ENCODE measurements around the gene GAN. TPM values are rescaled to one million over a fixed set of nuclear protein-coding genes. Genes with fewer than 3 reads are reported as not detected.
A peak's percentile ranks its signal among the peaks of the same experiment; 100 is the strongest.
"Not testable (repeated sequence)": the region's sequence is repeated elsewhere in the genome, so short reads cannot be mapped to it uniquely, and the experiment has no call there.

Gene GAN
- total and polyA plus RNA-seq, 4 donors: 9.8 to 39.2 (median 14.8) TPM

DNA sequence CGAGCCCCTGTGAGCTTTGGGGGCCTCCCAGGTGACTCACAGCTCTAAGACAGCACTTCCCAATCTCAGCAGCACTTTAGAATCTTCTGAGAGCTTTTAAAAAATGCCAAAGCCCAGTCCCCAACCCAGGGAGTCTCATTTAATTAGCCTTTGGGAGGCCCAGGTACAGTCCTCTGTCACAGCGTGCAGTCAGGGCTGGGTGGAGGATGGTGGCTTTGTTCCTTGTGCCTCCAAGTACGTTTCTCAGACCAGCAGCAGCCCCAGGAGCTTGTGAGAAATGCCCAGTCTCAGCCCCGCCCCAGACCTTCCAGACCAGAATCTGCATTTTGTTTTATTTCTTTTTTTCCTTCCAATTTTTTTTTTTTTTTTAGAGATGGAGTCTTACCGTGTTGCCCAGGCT, 102.4 kb downstream of the GAN start:
- Histone ChIP-seq H3K9me3 (ENCODE audit: control insufficient read depth, insufficient read depth, low read length) (no peaks in the 10 kb centered on the region), H3K27me3 (ENCODE audit: control insufficient read depth, insufficient read depth, low read length) (no peaks in the 10 kb centered on the region), H3K36me3 (ENCODE audit: control insufficient read depth, insufficient read depth, low read length) (no peaks in the 10 kb centered on the region), H3K4me1 (ENCODE audit: control insufficient read depth, insufficient read depth, low read length) (peaks cover 18% of the 10 kb centered on the region), H3K27ac (ENCODE audit: low read depth, low read length) (no peak overlapping the region), H3K4me3 (ENCODE audit: low read depth, low read length) (no peak overlapping the region)
- WGBS (ENCODE audit: insufficient coverage): 98% methylated on average over 4 of the region's 5 CpGs
- DNase-seq (ENCODE audit: low read depth in 4 of 6, low spot score in 6 of 6): no peak

DNA sequence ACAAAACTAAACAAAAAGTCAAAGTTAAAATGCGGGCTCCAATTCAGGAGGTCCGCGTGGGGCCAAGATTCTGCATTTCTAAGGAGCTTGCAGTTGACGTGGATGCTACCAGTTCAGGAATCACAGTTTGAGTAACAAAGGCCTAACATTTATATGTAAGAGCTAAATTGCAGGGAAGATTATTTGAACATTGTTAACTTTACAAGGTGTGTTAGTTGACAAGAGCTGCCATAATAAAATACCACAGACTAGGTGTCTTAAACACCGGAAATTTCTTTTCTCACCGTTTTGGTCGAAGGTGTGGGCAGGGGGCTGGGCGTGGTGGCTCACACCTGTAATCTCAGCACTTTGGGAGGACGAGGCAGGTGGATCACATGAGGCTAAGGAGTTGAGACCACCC, 105.0 kb downstream of the GAN start:
- Histone ChIP-seq H3K27me3 (ENCODE audit: control insufficient read depth, insufficient read depth, low read length) (no peaks in the 10 kb centered on the region), H3K9me3 (ENCODE audit: control insufficient read depth, insufficient read depth, low read length) (no peaks in the 10 kb centered on the region), H3K4me1 (ENCODE audit: control insufficient read depth, insufficient read depth, low read length) (peaks cover 13% of the 10 kb centered on the region), H3K27ac (ENCODE audit: low read depth, low read length) (no peak overlapping the region), H3K36me3 (ENCODE audit: control insufficient read depth, insufficient read depth, low read length) (no peaks in the 10 kb centered on the region), H3K4me3 (ENCODE audit: low read depth, low read length) (no peak overlapping the region)
- no peak for DNase-seq (ENCODE audit: low read depth in 4 of 6, low spot score in 6 of 6)
- WGBS (ENCODE audit: insufficient coverage): 95% methylated on average over 4 of the region's 9 CpGs

DNA sequence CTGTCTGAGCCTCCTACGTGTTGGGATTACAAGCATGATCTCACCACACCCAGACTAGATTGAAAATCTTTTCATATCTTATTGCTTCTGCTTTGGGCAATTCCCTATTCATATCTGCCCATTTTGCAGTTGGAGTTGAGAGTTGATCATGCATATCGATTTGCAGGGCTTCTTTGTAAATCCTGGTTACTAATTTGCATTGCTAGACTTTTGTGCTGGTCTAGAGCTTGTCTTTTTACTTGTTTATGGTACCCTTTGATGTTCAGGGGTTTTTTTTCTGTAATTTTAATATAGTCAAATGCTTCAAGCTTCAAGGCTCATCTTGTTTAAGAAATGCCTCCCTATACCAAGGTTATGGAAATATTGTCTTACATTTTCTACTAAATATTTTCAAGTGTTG, 106.4 kb downstream of the GAN start:
- Histone ChIP-seq H3K4me3 (ENCODE audit: low read depth, low read length) (no peak overlapping the region), H3K27me3 (ENCODE audit: control insufficient read depth, insufficient read depth, low read length) (no peaks in the 10 kb centered on the region), H3K4me1 (ENCODE audit: control insufficient read depth, insufficient read depth, low read length) (peaks cover 6% of the 10 kb centered on the region), H3K27ac (ENCODE audit: low read depth, low read length) (no peak overlapping the region), H3K9me3 (ENCODE audit: control insufficient read depth, insufficient read depth, low read length) (no peaks in the 10 kb centered on the region), H3K36me3 (ENCODE audit: control insufficient read depth, insufficient read depth, low read length) (no peaks in the 10 kb centered on the region)
- WGBS (ENCODE audit: insufficient coverage): 100% methylated on average over 1 of the region's 2 CpGs
- DNase-seq (ENCODE audit: low read depth in 4 of 6, low spot score in 6 of 6): no peak

DNA sequence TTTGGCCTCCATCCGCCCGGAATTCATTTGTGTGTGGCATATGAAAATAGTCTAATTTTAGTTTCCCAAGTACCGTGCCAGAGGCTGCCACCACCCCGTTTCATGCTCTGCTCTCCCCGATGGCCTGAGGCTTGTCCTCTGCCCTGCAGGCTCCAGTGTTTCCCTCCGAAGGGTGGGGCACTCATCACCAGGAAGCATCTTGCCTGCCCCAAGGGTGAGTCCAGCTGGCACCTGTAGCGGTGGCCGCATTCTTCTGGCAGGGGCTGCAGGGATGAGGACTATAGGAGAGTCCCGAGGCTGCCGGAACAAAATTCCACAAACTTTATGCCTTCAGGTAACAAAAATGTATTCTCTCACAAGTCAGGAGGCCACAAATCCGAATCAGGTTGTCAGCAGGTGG, 106.8 kb downstream of the GAN start:
- Histone ChIP-seq H3K27me3 (ENCODE audit: control insufficient read depth, insufficient read depth, low read length) (no peaks in the 10 kb centered on the region), H3K27ac (ENCODE audit: low read depth, low read length) (no peak overlapping the region), H3K9me3 (ENCODE audit: control insufficient read depth, insufficient read depth, low read length) (no peaks in the 10 kb centered on the region), H3K36me3 (ENCODE audit: control insufficient read depth, insufficient read depth, low read length) (no peaks in the 10 kb centered on the region), H3K4me1 (ENCODE audit: control insufficient read depth, insufficient read depth, low read length) (peaks cover 5% of the 10 kb centered on the region), H3K4me3 (ENCODE audit: low read depth, low read length) (no peak overlapping the region)
- 100% methylated on average over 3 of the region's 11 CpGs for WGBS (ENCODE audit: insufficient coverage)
- no peak for DNase-seq (ENCODE audit: low read depth in 4 of 6, low spot score in 6 of 6)

DNA sequence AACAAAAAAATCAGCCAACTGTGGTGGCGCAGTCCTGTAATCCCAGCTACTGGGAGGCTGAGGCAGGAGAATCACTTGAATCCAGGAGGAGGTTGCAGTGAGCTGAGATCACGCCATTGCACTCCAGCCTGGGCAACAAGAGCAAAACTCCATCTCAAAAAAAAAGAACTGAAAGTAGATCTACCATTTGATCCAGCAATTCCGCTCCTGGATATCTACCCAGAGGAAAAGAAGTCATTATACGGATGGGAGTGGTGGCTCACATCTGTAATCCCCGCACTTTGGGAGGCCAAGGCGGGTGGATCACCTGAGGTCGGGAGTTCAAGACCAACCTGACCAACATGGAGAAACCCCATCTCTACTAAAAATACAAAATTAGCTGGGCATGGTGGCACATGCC, 107.4 kb downstream of the GAN start:
- not testable (repeated sequence) for H3K4me1 ChIP-seq (ENCODE audit: control insufficient read depth, insufficient read depth, low read length); DNase-seq (ENCODE audit: low read depth in 4 of 6, low spot score in 6 of 6); H3K9me3 ChIP-seq (ENCODE audit: control insufficient read depth, insufficient read depth, low read length); H3K36me3 ChIP-seq (ENCODE audit: control insufficient read depth, insufficient read depth, low read length); H3K27me3 ChIP-seq (ENCODE audit: control insufficient read depth, insufficient read depth, low read length); H3K4me3 ChIP-seq (ENCODE audit: low read depth, low read length); H3K27ac ChIP-seq (ENCODE audit: low read depth, low read length)
- 100% methylated on average over 1 of the region's 7 CpGs for WGBS (ENCODE audit: insufficient coverage)

DNA sequence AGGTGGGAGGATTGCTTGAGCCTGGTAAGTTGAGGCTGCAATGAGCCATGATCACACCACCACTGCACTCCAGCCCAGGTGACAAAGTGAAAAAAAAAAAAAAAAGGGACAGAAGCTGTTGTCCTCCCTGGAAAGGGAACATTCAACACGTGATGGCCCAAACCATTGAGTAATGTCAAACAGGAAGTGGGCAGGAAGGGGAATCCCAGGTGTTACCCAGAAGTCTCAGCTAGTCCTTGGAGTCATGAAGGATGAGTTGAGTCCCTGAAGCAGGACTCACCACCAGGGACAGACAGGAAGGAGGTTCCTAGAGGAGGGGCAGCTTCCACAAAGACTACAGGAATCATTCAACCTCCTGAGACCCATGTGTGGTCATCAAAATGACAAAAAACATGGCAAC, 110.0 kb downstream of the GAN start:
- Histone ChIP-seq H3K27ac (ENCODE audit: low read depth, low read length) (no peak overlapping the region), H3K4me3 (ENCODE audit: low read depth, low read length) (no peak overlapping the region), H3K4me1 (ENCODE audit: control insufficient read depth, insufficient read depth, low read length) (peaks cover 7% of the 10 kb centered on the region), H3K27me3 (ENCODE audit: control insufficient read depth, insufficient read depth, low read length) (no peaks in the 10 kb centered on the region), H3K9me3 (ENCODE audit: control insufficient read depth, insufficient read depth, low read length) (no peaks in the 10 kb centered on the region), H3K36me3 (ENCODE audit: control insufficient read depth, insufficient read depth, low read length) (no peaks in the 10 kb centered on the region)
- DNase-seq (ENCODE audit: low read depth in 4 of 6, low spot score in 6 of 6): no peak
- WGBS (ENCODE audit: insufficient coverage): 50% methylated on average over 1 of the region's 1 CpG

DNA sequence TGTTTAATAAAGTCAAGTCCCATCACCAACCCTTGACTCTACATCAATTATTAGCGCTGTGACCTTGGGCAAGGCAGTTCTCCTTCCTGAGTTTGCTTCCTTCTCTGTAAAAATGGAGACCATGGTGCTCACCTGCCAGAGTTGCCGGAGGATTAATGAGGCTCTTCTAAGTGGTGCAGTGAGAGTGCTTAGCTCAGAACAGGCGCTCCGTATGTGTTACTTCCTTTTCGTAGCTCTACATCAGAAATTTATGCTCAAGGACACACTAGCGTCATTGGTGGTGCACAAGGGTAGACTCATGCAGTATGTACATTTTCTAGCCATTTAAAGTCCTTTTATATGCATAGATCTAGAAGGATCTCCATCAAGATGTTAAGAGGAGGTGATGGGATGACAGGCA, 112.5 kb downstream of the GAN start:
- Histone ChIP-seq H3K4me1 (ENCODE audit: control insufficient read depth, insufficient read depth, low read length) (peaks cover 18% of the 10 kb centered on the region), H3K4me3 (ENCODE audit: low read depth, low read length) (no peak overlapping the region), H3K27ac (ENCODE audit: low read depth, low read length) (no peak overlapping the region), H3K9me3 (ENCODE audit: control insufficient read depth, insufficient read depth, low read length) (no peaks in the 10 kb centered on the region), H3K27me3 (ENCODE audit: control insufficient read depth, insufficient read depth, low read length) (no peaks in the 10 kb centered on the region), H3K36me3 (ENCODE audit: control insufficient read depth, insufficient read depth, low read length) (no peaks in the 10 kb centered on the region)
- 61% methylated on average over 3 of the region's 6 CpGs for whole genome bisulfite sequencing (ENCODE audit: insufficient coverage)
- peak in 1 of 6 donors; percentile 68 for DNase-seq (ENCODE audit: low read depth in 4 of 6, low spot score in 6 of 6)

DNA sequence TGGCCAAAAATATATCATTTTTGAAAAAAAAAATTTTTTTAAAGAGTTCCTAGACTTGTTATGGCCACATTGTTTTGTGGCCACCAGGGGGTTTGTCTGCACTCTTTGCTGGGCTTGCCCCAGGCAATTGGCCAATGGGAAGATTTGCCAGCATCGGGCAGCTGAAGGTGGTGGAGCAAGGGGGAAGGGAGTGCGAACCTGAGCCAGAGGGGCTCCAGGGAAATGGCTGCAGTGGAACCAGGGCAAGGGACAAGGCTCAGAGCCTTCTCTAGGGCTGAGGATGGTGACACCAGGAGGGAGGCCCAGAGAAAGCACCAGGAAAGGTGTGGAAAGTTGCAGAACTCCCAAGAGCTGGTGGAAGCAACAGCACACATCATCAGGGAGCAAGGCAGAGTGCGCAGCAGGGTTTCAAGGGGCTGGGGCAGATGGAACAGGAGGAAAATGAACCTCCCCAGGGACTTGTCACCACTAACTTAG, 114.3 kb downstream of the GAN start:
- Histone ChIP-seq H3K27ac (ENCODE audit: low read depth, low read length) (no peak overlapping the region), H3K36me3 (ENCODE audit: control insufficient read depth, insufficient read depth, low read length) (no peaks in the 10 kb centered on the region), H3K4me1 (ENCODE audit: control insufficient read depth, insufficient read depth, low read length) (peaks cover 27% of the 10 kb centered on the region), H3K4me3 (ENCODE audit: low read depth, low read length) (no peak overlapping the region), H3K27me3 (ENCODE audit: control insufficient read depth, insufficient read depth, low read length) (no peaks in the 10 kb centered on the region), H3K9me3 (ENCODE audit: control insufficient read depth, insufficient read depth, low read length) (no peaks in the 10 kb centered on the region)
- DNase-seq (ENCODE audit: low read depth in 4 of 6, low spot score in 6 of 6): peak in 1 of 6 donors; percentile 51
- 34% methylated on average over 2 of the region's 3 CpGs for WGBS (ENCODE audit: insufficient coverage)

DNA sequence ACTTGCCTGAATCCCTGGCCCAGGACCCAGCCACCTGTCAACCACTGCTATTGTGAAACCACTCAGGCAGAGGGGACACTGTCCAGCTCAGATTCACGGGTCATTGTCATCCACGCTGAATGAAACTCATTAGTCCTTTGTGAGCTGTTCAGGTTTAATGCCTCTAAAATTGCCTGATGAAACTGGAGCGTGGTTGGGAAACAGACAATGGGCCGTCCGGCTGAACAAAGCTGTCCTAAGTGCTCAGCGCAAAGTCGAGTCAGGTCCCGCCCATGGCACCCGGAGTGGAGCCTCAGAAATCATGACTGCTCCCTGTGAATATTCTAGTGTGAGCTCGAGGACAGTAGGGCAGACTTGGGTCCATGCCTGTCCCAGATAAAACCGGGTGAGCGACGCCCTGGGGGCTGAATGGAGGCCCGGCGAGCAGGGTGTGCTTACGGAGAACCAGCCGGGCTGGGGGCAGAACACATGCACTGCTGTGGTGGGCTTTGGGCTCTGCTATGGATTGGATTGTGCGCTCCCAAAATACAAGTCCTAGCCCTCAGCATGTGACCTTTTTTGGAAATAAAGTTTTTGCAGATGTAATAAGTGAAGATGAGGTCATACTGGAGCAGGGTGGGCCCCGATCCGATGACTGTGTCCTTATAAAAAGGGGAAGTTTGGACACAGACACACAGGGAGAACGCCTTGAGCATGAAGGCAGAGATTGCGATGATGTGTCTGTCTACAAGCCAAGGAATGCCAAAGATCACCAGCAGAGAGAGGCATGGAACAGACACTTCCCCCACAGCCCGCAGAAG, 117.0 kb downstream of the GAN start:
- Histone ChIP-seq H3K9me3 (ENCODE audit: control insufficient read depth, insufficient read depth, low read length) (no peaks in the 10 kb centered on the region), H3K27ac (ENCODE audit: low read depth, low read length) (no peak overlapping the region), H3K27me3 (ENCODE audit: control insufficient read depth, insufficient read depth, low read length) (no peaks in the 10 kb centered on the region), H3K4me3 (ENCODE audit: low read depth, low read length) (no peak overlapping the region), H3K4me1 (ENCODE audit: control insufficient read depth, insufficient read depth, low read length) (peaks cover 27% of the 10 kb centered on the region), H3K36me3 (ENCODE audit: control insufficient read depth, insufficient read depth, low read length) (no peaks in the 10 kb centered on the region)
- WGBS (ENCODE audit: insufficient coverage): 59% methylated on average over 22 of the region's 23 CpGs
- peak in 1 of 6 donors; percentile 70 for DNase-seq (ENCODE audit: low read depth in 4 of 6, low spot score in 6 of 6)

DNA sequence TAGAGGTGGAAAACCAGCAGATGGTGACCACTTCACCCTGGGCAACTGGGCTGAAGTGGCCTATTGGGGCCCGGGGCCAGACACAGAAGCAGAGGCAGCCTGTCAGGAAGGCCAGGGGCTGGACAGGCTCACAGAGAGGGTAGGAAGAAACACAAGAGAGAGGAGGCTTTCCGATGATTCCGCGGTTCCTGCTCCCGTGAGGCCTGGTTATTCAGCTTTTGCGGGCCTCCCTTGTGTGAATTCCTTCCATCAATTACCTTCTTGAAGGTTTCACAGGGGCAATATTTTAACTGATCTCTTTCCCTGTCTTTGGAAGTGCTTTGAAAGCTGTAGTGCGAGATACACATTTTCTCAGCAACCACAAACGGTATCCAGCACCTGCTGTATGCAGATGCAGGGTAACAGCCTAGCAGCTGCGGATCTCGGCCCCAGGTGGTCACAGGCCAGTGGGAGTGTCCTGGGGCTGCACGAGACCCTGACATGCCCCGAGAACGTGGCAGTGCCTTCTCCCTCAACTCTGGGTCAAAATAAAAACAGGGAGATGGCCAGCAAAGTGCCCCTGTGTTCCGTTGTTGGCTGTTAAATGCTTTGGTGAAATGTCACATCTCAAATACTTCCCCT, 118.3 kb downstream of the GAN start:
- 63% methylated on average over 10 of the region's 14 CpGs for WGBS (ENCODE audit: insufficient coverage)
- Histone ChIP-seq H3K27me3 (ENCODE audit: control insufficient read depth, insufficient read depth, low read length) (no peaks in the 10 kb centered on the region), H3K4me1 (ENCODE audit: control insufficient read depth, insufficient read depth, low read length) (peaks cover 27% of the 10 kb centered on the region), H3K9me3 (ENCODE audit: control insufficient read depth, insufficient read depth, low read length) (no peaks in the 10 kb centered on the region), H3K4me3 (ENCODE audit: low read depth, low read length) (no peak overlapping the region), H3K27ac (ENCODE audit: low read depth, low read length) (no peak overlapping the region), H3K36me3 (ENCODE audit: control insufficient read depth, insufficient read depth, low read length) (no peaks in the 10 kb centered on the region)
- DNase-seq (ENCODE audit: low read depth in 4 of 6, low spot score in 6 of 6): peak in 1 of 6 donors; percentile 45

Data from spinal cord (tissue), 10 donors.